ENCODE results near the gene HERC2.

- no peak for TF ChIP-seq POLR2AphosphoS5 (IDR thresholded peaks at IDR 0.05; ENCODE audit: low read depth, low read length)
- no peak for TF ChIP-seq REST (IDR thresholded peaks at IDR 0.05; ENCODE audit: insufficient read depth in 1 of 2, low read depth in 2 of 2, low read length in 2 of 2)
- TF ChIP-seq TAF1 (IDR thresholded peaks at IDR 0.05; ENCODE audit: borderline replicate concordance, insufficient read depth, low read length), result no peak
- no peak for TF ChIP-seq FOXP2 (optimal IDR thresholded peaks at IDR 0.05; ENCODE audit: borderline replicate concordance, extremely low read depth, extremely low read length, insufficient read depth)
Measured at GRCh38 chr15:28110481-28110881, 211.5 kb downstream of the HERC2 start.

All from PFSK-1 (cell line).